SH-SY5Y (cell line): ENCODE measurements around the gene SF3A1.

ENCODE experiments used
- GATA2 ChIP-seq: IDR thresholded peaks from 2 replicates; pipeline ENCODE4 v1.6.1; 2011; ENCODE audit warnings: mild to moderate bottlenecking, low read depth, low read length
- GATA3 ChIP-seq: IDR thresholded peaks from 2 replicates; pipeline ENCODE4 v1.6.1; 2011; ENCODE audit warnings: low read depth, mild to moderate bottlenecking, low read length, moderate library complexity

DNA sequence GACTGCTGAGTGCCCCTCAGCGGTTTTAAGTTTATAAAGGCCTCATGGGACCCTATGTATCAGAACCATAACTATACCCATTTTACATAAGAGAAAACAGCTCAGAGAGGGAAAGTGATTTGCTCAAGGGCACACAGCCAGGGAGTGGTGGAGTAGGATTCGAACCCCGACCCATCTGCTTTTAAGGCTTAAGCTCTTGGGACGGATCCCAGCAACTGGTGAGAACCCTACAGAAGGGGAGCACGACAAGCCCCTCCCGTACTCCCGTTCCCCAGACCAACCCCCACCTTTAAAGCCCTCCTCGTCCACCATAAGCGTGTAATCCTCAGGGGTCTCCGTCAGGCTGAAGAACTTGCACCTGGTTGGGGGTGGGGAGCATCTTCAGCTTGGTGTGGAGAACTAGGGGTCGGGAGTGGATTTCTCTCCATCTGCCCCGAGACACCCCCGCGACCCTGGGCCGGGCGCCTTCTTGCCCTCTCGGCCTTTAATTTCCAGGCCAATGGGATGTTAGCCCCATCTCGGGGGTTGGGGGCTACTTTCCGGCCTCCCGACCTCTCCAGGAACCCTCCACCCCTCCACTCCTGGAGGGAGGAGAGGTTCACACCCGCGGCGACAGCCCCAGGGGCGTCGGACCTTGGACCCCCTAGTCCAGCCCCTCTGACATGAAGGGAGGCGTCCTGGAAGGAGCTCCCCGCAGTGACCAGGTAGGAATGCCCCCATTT, 68.1 kb downstream of the SF3A1 start:
- TF ChIP-seq GATA3 (no peak), GATA2 (no peak)
